Testis (tissue), 2 donors: ENCODE data around the gene PIK3C3.

Experiments used
- CTCF ChIP-seq, 3 experiments: fragments of 450-650 bp in 2 of 3; fragments of 200-600 bp in 1 of 3; sonication (generic) in 1 of 3; IDR thresholded peaks; one replicate each; pipeline ENCODE4 v1.5.1; 2016 to 2019; ENCODE audit warnings: antibody characterized with exemption in 3 of 3, mild to moderate bottlenecking in 2 of 3, moderate library complexity in 1 of 3
- POLR2A ChIP-seq: fragments of 450-650 bp; IDR thresholded peaks from one replicate; pipeline ENCODE4 v1.6.1; 2017; ENCODE audit warnings: antibody characterized with exemption, mild to moderate bottlenecking, moderate library complexity

DNA sequence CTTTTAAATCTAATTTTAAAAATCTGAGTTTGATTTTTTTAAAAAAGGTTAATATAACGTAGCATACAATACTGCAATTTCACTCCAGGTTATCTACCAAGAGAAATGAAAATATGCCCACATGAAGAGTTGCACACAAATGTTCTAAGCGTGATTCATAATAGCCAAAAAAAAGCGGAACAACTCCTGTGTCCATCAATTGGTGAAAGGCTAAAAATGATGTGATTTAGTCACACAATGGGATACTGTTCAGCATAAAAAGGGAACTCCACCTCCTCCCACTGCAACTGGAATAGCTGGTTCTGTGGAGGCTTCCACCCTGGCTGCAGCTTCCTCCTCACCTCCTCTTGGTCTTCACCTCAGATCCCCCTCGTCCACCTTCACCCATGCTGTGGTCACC lies 132.8 kb downstream of the PIK3C3 start:
- TF ChIP-seq CTCF (IDR thresholded peaks at IDR 0.05), result no peak
- no peak for TF ChIP-seq POLR2A
